Activated naive CD8-positive, alpha-beta T cell (primary cell): Measurements from ENCODE around the gene ZNF416.
A peak's percentile ranks its signal among the peaks of the same experiment; 100 is the strongest.

ENCODE experiments used
- H3K27ac Mint-ChIP-seq: one replicate; pipeline ENCODE4 v1.8.0; 2021; ENCODE audit warnings: mixed read lengths
- H3K27me3 Mint-ChIP-seq: one replicate; pipeline ENCODE4 v1.8.0; 2021; ENCODE audit warnings: mixed read lengths
- H3K36me3 Mint-ChIP-seq: one replicate; pipeline ENCODE4 v1.8.0; 2021; ENCODE audit warnings: mixed read lengths
- H3K4me1 Mint-ChIP-seq: one replicate; pipeline ENCODE4 v1.8.0; 2021; ENCODE audit warnings: low read depth, mixed read lengths
- H3K4me3 Mint-ChIP-seq: one replicate; pipeline ENCODE4 v1.8.0; 2021; ENCODE audit warnings: mild to moderate bottlenecking, mixed read lengths
- H3K9me3 Mint-ChIP-seq: one replicate; pipeline ENCODE4 v1.8.0; 2021; ENCODE audit warnings: low read depth, mixed read lengths

Gene ZNF416

DNA sequence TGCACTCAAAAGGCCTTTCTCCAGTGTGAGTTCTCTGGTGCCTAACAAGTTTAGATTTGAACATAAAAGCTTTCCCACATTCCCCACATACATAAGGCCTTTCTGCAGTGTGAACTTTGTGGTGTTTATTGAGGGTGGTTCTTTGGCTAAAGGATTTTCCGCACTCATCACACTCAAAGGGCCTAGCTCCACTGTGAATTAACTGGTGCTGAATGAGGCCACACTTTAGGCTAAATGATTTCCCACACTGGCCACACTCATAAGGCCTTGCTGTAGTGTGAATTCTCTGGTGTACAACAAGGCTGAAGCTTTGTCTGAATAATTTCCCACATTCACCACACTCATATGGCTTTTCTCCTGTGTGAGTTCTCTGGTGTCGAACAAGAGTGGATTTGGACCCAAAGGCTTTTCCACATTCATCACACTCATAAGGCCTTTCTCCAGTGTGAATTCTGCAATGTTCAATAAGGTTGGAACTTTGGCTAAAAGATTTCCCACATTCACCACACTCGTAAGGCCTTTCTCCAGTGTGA, 6.2 kb downstream of the ZNF416 start:
- Mint-ChIP-seq H3K27ac (no peak overlapping the region), H3K36me3 (peaks cover 55% of the 10 kb centered on the region), H3K4me3 (no peak overlapping the region), H3K27me3 (no peaks in the 10 kb centered on the region), H3K9me3 (peaks cover 26% of the 10 kb centered on the region), H3K4me1 (peaks cover 10% of the 10 kb centered on the region)

DNA sequence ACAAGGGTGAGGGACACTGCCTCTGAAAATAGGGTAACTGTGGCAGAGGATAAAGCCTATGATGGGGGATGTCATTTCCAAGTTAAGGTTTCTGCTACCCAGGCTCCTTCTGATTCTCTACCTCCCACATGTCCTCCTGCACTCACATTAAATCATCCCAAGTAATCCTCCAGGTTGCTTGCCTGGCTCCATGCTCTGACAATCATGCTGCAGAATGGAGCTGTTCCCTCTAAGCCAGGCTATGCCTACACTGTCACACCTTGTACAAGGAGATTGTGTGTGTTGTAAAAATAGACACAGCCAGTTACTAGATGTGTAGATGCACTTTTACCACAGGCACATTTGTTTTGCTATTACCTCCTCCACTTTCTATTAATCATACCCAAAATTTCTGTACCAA, 8.0 kb downstream of the ZNF416 start:
- no peak overlapping the region for H3K4me3 Mint-ChIP-seq
- H3K36me3 Mint-ChIP-seq: peaks cover 40% of the 10 kb centered on the region
- H3K27ac Mint-ChIP-seq: no peak overlapping the region
- H3K9me3 Mint-ChIP-seq: peaks cover 20% of the 10 kb centered on the region
- H3K4me1 Mint-ChIP-seq: no peaks in the 10 kb centered on the region
- H3K27me3 Mint-ChIP-seq: no peaks in the 10 kb centered on the region

DNA sequence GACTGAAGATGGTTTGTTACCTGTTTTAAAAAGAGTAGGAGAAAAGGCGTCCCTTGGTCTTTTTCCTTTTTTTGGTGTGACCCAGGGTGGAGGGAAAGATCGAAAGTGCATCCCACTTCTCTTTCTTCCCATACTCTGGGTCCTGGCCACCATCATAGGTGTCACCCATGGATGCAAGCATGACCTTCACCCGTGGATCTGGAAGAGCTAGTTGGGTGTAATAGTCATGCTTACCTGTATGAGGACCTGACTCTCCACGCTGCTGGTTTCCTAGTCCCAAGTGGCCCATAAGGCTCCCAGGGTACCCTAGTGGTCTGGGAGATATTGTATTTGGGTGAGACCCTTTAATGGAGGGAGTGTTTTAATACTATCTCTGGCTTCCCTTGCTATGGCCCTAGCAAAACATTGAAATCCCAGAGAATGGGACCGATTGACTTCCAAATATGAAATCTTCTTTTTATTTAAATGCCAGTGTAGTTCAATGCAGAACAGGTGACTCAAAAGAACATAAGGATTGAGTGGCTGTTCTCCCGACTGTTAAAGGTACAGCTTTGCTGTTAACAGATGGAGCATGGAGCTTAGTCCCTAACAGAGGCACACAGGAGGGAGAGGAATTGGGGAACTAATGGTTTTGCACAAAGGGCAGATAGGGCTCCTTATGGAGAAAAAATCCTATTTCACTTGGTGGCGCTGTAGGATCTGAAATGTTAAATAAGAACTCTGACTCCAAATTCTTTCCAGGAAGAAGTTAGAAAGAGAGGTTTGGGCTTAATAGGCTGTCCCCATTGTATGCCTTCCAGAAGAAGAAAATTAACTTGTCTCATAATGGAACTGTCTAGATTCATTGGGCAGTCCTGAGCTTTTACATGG, 12.1 kb downstream of the ZNF416 start:
- no peak overlapping the region for H3K27ac Mint-ChIP-seq
- peaks cover 31% of the 10 kb centered on the region for H3K9me3 Mint-ChIP-seq
- no peak overlapping the region for H3K4me3 Mint-ChIP-seq
- H3K27me3 Mint-ChIP-seq: no peaks in the 10 kb centered on the region
- no peaks in the 10 kb centered on the region for H3K4me1 Mint-ChIP-seq
- peaks cover 21% of the 10 kb centered on the region for H3K36me3 Mint-ChIP-seq

DNA sequence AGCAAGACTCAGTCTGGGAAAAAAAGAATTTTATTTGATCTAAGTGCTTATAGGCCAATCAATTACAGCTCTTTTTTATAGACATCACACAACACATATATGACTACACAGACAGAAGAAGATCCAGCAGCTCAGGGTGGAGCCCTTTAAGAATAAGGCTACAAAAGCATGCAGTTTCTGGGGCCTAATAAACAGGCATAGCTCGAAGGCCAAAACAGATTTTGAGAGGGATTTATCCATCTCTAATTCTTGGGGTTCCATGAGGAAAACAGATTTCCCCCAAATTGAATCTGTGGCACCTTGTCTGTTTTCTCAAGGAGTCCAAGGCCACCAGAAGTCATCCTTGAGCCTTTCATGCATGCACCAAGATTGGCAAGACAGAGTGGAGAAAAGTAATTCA, 15.2 kb downstream of the ZNF416 start:
- peaks cover 29% of the 10 kb centered on the region for H3K9me3 Mint-ChIP-seq

DNA sequence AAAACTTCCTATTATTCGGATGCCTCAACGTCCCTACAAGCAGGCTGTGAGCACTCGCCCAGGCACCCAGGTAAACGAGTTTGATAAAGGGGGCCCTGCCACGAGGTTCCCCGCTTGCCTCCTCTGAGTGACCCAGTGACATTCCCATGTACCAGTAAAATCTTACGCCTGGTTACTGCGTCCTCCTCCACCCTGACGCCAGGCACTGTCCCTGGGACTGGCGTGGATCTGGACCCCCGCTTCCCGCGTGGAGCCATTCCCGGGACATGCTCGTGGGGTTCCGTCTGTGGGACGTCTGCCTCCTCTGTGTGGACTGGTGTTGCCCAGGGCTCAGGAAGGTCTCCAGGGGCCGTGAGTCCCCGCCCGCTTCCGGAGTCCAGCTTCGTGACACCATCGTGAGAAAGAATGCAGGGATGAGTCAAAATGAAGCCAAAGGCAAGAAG, 18.6 kb downstream of the ZNF416 start:
- Mint-ChIP-seq H3K9me3 (peaks cover 15% of the 10 kb centered on the region), H3K27ac (peak overlapping the region; percentile 92), H3K4me3 (peak overlapping the region; percentile 92), H3K4me1 (peaks cover 33% of the 10 kb centered on the region), H3K36me3 (peaks cover 35% of the 10 kb centered on the region), H3K27me3 (no peaks in the 10 kb centered on the region)

More for the DNA sequence above, 15.2 kb downstream of the ZNF416 start:
- Mint-ChIP-seq H3K4me1 (peaks cover 19% of the 10 kb centered on the region), H3K4me3 (no peak overlapping the region), H3K27me3 (no peaks in the 10 kb centered on the region), H3K36me3 (peaks cover 23% of the 10 kb centered on the region), H3K27ac (no peak overlapping the region)

DNA sequence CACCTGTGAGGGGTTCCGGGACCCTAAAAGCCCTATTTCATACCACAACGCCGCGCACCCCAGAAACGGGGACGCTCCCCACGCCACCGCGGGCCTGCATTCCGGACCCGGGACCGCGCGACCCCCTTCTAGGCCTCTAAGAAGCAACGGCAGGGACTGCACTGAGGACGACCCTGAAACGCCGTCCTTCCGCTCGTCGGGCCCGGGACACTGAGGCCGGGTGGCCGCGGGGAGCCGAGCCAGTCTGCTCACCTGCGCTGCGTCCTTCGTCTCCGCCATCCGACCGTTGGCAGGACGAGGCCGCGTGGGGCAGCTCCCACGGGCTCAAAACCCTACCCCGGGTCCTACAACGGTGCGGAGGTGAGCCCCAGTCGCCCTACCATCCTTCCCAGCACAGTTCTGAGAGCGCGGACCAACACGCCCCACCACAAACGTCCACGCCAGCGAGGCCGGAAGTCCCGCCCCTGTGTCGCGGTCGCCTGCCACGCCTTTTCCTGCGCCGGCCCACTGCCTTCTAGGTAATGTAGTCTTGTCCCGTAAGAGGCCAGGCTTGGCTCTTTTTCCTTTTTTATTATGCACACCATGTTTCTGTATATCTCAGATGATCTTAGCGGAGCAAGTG, 19.2 kb downstream of the ZNF416 start, which contains the start of gene ZNF550:
Gene ZNF550, minus strand, starts transcription at position 460 of the 622 bp plus-strand sequence. Its CDS starts 181 bp downstream, at position 279.
- peak within 1 kb of the TSS; percentile 92 for H3K4me3 Mint-ChIP-seq
- H3K9me3 Mint-ChIP-seq: peaks cover 18% of the 10 kb centered on the region
- H3K4me1 Mint-ChIP-seq: peaks cover 33% of the 10 kb centered on the region
- peak within 1 kb of the TSS; percentile 92 for H3K27ac Mint-ChIP-seq
- H3K36me3 Mint-ChIP-seq: peaks cover 41% of the 10 kb centered on the region
- H3K27me3 Mint-ChIP-seq: no peaks in the 10 kb centered on the region

DNA sequence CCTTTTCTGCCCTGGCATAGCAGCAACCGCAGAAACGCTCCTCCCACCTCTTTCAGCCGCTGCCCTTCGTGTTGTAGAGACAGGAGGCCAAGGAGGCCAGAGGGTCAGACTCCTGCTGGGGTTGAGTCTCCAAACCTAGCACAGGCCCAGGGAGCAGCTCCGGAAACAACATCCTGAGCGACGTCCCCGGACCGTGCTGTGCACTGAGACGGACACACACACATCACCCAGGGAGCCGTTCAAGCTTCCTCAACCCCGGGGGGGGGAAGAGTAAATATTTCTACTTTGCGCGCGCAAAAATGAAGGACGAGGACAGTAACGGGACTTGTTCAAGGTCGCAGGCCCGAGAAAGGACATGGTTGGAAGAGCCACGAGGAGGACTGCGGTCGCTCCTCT, 19.7 kb downstream of the ZNF416 start:
- Mint-ChIP-seq H3K4me3 (peak overlapping the region; percentile 92), H3K27me3 (no peaks in the 10 kb centered on the region), H3K4me1 (peaks cover 33% of the 10 kb centered on the region), H3K36me3 (peaks cover 46% of the 10 kb centered on the region), H3K9me3 (peaks cover 18% of the 10 kb centered on the region), H3K27ac (peak overlapping the region; percentile 87)

DNA sequence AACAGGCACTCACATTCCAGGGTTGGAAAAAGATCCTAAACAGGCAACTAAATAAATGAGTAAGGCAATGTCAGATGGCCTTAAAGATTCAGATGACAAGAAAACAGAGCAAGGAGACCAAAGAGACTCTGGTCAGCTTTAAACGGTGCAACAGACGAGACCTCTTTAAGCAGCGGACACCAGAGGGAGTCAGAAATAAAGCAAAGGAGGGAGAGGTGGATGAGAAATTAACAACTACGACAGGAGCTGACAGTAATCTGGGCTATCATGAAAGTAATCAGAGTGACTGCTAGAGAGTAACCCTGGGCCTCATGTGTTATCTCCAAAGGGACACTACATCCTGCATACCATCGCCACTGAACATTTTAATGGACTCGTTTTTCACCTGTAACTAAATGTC, 20.2 kb downstream of the ZNF416 start:
- Mint-ChIP-seq H3K4me3 (peak overlapping the region; percentile 92), H3K36me3 (peaks cover 45% of the 10 kb centered on the region), H3K27ac (peak overlapping the region; percentile 87), H3K4me1 (peaks cover 33% of the 10 kb centered on the region), H3K27me3 (no peaks in the 10 kb centered on the region), H3K9me3 (peaks cover 15% of the 10 kb centered on the region)

DNA sequence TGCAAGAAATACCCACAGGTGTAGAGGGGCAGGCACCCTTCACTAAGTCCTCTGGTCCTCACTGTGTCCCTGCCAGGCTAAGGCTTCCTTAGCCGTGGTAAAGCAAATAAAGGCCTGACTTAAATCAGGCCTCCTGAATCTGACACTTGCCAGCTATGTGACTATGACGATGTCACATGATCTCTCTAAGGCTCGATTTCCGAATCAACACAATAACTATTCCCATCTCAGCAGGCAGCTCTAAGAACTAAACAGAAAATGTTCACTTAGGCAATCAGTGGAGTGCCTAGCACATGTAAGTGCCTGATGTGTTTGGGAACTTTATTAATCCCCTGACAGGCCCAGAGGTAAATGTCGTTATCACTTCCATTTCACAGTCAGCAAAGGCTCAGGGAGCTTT, 21.1 kb downstream of the ZNF416 start:
- no peak overlapping the region for H3K27ac Mint-ChIP-seq
- H3K27me3 Mint-ChIP-seq: no peaks in the 10 kb centered on the region
- H3K4me3 Mint-ChIP-seq: peak overlapping the region; percentile 92
- peaks cover 33% of the 10 kb centered on the region for H3K4me1 Mint-ChIP-seq
- peaks cover 14% of the 10 kb centered on the region for H3K9me3 Mint-ChIP-seq
- peaks cover 48% of the 10 kb centered on the region for H3K36me3 Mint-ChIP-seq

DNA sequence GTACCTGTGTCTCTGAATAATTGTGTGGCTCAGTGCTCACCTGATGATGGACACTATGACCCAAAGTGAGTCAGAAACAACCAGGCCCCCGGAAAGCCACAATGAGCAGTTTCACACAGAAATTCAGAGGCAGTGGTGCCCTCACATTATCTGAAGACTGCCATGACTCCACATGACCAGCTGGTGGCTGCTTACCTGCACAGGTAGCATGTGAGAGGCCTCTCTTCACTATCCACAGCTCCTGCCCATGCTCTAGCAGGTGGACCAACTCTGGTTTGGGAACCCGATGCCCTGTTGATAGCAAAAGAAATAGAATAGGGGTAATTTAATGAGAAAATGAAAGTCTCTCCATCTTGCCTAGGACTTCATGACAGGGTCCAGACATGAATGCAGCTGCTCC, 26.3 kb downstream of the ZNF416 start:
- peaks cover 40% of the 10 kb centered on the region for H3K9me3 Mint-ChIP-seq
- no peak overlapping the region for H3K4me3 Mint-ChIP-seq
- no peaks in the 10 kb centered on the region for H3K27me3 Mint-ChIP-seq
- H3K4me1 Mint-ChIP-seq: peaks cover 3% of the 10 kb centered on the region
- H3K27ac Mint-ChIP-seq: no peak overlapping the region
- H3K36me3 Mint-ChIP-seq: peaks cover 79% of the 10 kb centered on the region

DNA sequence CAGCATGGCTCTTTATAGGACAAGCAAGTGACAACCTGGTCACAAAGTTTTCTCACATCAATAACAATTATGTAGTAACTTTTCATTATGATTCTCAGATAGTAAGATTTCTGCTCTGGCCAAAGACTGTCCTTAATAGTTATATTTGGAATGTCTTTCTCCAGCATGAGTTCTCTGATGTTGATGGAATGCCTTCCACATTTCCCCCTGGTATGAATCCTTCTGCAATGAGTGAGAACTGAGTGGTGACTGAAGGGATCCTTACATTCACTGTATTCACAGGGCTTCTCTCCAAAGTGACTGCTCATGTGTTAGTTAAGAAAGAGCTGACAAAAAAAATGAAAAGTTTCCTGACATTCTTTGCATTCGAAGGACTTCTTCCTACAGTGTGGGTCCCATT, 32.2 kb downstream of the ZNF416 start:
- Mint-ChIP-seq H3K27ac (no peak overlapping the region), H3K4me1 (no peaks in the 10 kb centered on the region), H3K36me3 (peaks cover 72% of the 10 kb centered on the region), H3K4me3 (no peak overlapping the region), H3K9me3 (peaks cover 51% of the 10 kb centered on the region), H3K27me3 (no peaks in the 10 kb centered on the region)

DNA sequence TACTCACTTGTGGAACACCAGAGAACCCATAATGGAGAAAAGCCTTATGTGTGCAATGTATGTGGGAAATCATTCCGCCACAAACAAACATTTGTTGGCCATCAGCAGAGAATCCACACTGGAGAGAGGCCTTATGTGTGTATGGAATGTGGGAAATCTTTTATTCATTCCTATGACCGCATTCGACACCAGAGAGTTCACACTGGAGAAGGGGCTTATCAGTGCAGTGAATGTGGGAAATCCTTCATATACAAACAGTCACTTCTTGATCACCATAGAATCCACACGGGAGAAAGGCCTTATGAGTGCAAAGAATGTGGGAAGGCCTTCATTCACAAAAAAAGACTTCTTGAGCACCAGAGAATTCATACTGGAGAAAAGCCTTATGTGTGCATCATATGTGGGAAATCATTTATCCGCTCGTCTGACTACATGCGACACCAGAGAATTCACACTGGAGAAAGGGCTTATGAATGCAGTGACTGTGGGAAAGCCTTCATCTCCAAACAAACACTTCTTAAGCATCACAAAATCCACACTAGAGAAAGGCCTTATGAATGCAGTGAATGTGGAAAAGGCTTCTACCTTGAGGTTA, 40.7 kb downstream of the ZNF416 start:
- Mint-ChIP-seq H3K27me3 (no peaks in the 10 kb centered on the region), H3K27ac (no peak overlapping the region), H3K36me3 (peaks cover 89% of the 10 kb centered on the region), H3K4me3 (no peak overlapping the region), H3K9me3 (peaks cover 40% of the 10 kb centered on the region), H3K4me1 (peaks cover 3% of the 10 kb centered on the region)

DNA sequence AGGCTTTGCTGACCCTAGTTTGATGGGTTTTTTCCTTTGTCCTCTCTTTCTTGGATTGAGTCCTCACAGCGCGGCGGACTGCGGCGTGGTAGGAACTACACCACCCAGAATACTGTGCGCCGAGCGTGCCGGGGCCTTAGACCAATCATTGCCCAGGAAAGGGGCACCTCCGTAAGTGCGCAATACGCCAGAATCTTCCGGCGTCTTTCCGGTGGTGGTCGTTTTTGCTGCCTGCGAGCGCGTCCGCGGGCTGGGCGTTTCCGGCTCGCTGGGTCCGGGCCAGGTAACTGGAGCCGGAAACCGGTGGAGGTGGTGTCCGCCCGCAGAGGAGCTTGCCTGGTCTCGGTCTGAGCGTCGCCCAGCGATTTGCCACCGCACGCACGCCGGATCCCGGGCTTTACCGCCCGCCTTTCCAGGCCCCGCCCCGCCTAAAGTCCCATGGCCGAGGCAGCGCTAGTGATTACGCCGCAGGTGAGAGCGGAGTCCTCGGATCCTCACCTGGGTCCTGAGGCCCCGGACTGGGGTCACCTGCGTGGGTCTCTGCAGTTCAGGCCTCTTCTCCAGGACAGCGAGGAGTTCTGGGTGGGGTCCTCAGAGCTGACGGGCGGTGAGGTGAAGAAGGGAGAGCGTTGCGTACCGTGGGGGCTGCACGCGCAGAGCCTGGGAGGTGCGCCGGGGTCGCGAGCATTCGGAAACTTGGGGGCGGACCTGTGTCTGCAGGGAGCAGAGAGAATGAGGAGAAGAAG, 51.4 kb downstream of the ZNF416 start, which contains the start of gene ZNF549:
Gene ZNF549, plus strand, starts transcription at position 221 of the 746 bp plus-strand sequence. Its CDS starts 218 bp downstream, at position 439.
- H3K4me3 Mint-ChIP-seq: peak within 1 kb of the TSS; percentile 92
- no peaks in the 10 kb centered on the region for H3K27me3 Mint-ChIP-seq
- peaks cover 27% of the 10 kb centered on the region for H3K9me3 Mint-ChIP-seq
- H3K27ac Mint-ChIP-seq: peak within 1 kb of the TSS; percentile 52
- peaks cover 21% of the 10 kb centered on the region for H3K4me1 Mint-ChIP-seq
- peaks cover 35% of the 10 kb centered on the region for H3K36me3 Mint-ChIP-seq
